Bladder microvascular endothelial cell (primary cell): ENCODE measurements around the gene UPK1B. TPM values are rescaled to one million over a fixed set of nuclear protein-coding genes. Genes with fewer than 3 reads are reported as not detected.

Experiments used
- total RNA-seq: library from RNA; depleted of rRNA; stranded (reverse); fragments of >200 nt; gene quantifications from 2 replicates; pipeline ENCODE4 v1.2.3, GENCODE V29; 2014

UPK1B gene
- 0.16 TPM in 1 of 2 replicates, not detected in the other for total RNA-seq

DNA sequence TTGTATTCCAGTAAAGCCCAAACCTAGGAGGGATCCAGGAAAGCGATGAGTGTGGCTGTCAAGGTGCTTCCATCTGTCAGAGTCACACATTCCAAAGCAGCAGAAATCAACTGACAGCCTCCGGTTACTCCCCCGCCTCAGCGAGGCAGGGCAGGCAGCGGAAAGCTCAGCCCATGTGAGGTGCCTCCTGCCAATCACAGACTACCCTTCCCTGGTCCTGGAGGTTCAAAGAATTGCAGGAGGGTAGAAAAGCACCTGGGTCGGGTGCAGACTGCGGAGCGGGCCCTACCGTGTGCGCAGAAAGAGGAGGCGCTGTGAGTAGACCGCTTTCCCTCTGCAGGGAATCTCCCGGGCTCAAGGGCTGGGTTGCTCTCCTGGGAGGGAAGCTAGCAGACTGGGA lies at the start of gene UPK1B:
UPK1B (plus strand) TSS at position 274 of the 400 bp plus-strand sequence. CDS start 13,144 bp downstream, outside the sequence.

DNA sequence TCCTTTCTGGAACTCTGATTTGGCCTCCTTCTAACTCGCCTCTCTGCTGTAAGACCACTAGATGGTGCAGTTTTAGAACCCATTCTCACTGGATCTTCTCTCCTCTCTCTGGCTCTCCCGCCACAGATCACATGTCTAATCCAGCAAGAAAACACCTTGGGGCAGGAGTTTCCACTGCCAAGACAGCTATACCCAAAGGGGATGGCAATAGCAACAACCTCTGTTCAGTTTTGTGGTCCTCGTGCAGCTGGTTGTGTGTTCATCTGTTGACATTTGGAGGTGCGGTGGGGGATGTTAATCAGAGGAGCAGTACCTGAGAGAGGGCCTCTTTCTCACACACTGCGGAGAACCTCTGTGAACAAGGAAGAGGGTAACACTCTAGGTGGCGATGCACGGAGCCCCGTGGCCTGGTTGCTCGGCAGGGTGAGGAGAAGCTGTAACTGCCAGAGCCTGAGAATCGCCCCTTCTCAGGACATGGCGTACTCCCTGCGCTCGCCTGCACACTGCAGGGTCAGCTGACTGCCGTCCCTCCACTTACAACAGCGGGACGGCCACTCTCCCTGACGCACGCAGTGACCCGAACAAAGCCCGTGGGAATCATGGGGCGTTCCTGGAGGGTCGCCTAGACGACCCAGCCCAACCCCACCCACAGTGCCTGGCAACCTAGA lies 27.8 kb upstream of the UPK1B start, which contains the start of gene TEX55:
TEX55 (plus strand) TSS at position 666 of the 668 bp plus-strand sequence. CDS start 25 bp downstream, outside the sequence.

DNA sequence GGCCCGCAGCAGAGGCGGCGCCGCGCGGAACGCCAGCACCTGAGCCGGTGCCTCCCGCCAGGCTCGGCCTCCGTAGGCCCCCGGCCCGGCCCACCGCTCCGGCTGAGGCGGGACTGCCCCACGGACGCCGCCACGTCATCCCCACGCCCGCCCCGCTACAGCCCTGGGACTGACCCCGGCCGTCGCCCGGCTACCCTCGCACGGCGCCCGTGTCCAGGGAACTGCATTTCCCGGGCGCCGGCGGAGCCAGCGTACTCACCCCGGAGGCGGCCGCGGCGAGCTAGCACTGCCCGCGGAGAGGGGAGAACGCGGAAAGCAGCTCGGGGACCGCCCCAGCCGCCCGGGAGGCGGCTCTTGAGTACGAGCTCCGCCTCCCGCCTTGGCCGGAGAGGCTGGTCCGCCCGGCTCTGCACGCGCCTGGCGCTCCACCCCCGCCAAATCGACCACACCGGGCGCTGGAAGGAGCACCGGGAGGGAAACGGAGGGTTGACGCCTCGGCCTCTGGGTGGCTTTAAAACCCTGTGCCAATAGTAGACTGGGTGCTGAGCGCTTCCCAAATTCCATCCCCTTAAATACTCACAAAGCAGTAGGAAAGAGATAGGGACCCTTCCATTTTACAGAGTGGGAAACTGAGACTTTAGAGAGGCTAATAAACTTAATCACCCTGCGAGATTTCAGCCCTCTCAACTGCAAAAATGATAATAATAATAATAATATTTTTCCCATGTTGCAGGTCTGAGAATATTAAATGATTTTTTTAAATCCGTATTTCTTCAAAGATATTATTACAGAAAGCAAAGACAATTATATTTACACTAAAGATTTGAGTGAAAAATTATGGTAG lies 67.4 kb downstream of the UPK1B start, which contains the start of gene B4GALT4:
B4GALT4 (minus strand) TSS at position 288 of the 844 bp plus-strand sequence. CDS start 10,779 bp downstream, outside the sequence.

Other genes with a start within 250 kb of the UPK1B start
- 0.13 TPM in 1 of 2 replicates, not detected in the other for gene IGSF11, start 138.8 kb upstream of the UPK1B start, total RNA-seq
- gene TEX55, start 27.4 kb upstream of the UPK1B start, total RNA-seq = not detected in 2 replicates
- gene B4GALT4, start 67.3 kb downstream of the UPK1B start, total RNA-seq = 3.9 and 5.8 TPM in 2 replicates
- 24.3 and 42.5 TPM in 2 replicates for gene ARHGAP31, start 120.8 kb downstream of the UPK1B start, total RNA-seq